ENCODE results near the gene ZNF160.
"Not testable (repeated sequence)": the region's sequence is repeated elsewhere in the genome, so short reads cannot be mapped to it uniquely, and the experiment has no call there.

ZNF160 gene

DNA sequence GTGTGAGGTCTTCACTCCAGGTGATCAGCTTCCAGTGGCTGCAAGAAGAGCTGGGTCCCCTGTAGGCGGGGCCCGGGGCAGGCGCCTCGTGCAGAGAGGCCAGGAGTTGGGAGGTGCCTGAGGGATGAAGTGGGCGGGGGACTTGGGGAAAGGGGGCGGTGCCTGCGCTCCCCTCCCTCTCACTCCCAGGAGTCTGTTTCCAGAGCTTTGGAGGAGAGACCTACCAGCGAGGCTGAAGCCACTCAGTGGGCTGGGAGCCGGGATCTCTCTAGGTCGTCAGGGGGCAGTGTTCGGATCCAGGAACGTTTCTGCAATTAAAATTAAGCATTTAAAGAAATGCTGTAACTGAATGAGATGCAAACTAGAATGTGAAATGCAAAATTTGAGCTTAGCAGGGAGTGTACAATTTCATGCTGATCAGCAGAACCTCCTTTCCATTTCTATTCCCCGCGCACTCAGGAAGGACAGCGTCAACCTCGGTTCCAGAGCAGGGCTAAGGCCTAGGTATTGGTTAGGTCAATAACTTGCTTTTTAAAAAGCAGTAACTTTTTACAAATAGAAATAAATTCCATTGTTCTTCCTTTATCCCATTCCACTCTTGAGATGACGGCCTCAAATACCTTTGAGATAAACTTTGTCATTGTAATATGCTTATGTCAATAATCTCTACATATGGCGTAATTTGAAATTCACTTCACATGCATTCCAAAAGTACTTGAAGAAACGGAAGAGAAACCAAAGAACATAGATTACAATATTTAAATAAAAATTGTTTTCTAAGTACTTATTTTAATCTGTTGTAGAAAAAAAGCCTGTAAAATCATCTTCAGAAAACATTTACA is 11.6 kb downstream of the ZNF160 start:
- DNase-seq, result no peak

- DNase-seq, result no peak
Measured at GRCh38 chr19:53088091-53088490, 15.1 kb downstream of the ZNF160 start.

GRCh38 chr19:53086949-53087348 is 16.3 kb downstream of the ZNF160 start:
- no peak for DNase-seq

GRCh38 chr19:53085496-53085895 is 17.7 kb downstream of the ZNF160 start:
- DNase-seq, result no peak

- DNase-seq, result no peak
Measured at GRCh38 chr19:53082929-53083328, 20.3 kb downstream of the ZNF160 start.

DNA sequence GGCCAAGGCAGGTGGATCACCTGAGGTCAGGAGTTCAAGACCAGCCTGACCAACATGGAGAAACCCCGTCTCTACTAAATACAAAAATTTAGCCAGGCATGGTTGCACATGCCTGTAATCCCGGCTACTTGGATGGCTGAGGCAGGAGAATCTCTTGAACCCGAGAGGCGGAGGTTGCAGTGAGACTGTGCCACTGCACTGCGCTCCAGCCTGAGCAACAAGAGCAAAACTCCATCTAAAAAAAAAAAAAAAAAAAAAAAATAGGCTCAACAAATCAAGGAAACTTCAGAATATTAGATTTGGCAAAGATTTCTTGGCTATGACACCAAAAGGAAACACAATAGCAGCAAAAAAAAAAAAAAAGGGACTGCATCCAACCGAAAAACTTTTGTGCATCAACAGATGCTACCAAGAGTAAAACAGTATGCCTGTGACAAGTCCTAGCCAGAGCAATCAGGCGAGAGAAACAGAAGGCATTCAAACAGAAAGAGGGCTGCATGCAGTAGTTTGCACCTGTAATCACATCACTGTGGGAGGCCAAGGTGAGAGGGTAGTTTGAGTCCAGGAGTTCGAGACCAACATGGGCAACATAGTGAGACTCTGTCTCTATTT is 23.8 kb downstream of the ZNF160 start:
- no peak for DNase-seq

GRCh38 chr19:53078668-53079067 is 24.6 kb downstream of the ZNF160 start:
- DNase-seq, result no peak

DNA sequence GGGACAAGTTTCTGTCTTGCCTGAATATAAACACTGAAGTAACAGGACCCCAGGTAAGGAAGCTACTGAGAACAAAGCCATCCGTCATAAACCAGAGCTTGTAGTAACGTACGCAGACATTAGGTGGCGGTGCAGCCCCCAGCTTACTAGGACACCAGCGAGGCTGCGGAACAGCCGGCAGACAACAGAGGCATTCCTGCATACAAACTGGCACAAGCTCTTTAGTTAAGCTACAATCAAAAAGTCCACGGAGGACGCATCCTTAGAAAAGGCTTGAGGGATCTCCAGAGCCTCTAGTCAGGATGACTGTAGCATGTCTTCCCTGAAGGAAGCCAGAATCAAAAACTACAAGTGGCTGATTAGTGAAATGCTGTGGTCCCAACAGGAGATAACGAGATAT is 26.2 kb downstream of the ZNF160 start:
- peak; percentile 2 for DNase-seq

DNA sequence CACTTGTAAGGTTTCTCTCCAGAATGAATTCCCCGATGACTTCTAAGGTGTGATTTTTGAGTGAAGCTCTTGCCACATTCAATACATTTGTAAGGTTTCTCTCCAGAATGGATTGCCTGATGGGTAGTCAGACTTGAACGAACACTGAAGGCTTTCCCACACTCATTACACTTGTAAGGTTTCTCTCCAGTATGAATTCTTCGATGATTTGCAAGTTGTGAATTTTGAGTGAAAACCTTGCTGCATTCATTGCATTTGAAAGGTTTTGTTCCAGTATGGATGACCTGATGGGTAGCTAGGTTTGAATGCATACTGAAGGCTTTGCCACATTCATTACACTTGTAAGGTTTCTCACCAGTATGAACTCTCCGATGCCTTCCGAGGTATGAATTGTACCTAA is 34.4 kb downstream of the ZNF160 start:
- DNase-seq, result no peak

DNA sequence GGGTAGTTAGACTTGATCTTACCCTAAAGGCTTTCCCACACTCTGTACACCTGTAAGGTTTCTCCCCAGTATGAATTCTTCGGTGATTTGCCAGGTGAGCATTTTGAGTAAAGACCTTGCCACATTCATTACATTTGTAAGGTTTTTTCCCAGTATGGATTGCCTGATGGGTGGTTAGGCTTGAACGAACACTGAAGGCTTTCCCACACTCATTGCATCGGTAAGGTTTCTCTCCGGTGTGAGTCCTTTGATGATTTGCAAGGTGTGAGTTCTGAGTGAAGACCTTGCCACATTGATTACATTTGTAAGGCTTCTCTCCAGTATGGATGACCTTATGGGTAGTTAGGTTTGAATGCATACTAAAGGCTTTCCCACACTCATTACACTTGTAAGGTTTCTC is 35.0 kb downstream of the ZNF160 start:
- no peak for DNase-seq

- no peak for DNase-seq
Measured at GRCh38 chr19:53057904-53058580, 45.2 kb downstream of the ZNF160 start.

DNA sequence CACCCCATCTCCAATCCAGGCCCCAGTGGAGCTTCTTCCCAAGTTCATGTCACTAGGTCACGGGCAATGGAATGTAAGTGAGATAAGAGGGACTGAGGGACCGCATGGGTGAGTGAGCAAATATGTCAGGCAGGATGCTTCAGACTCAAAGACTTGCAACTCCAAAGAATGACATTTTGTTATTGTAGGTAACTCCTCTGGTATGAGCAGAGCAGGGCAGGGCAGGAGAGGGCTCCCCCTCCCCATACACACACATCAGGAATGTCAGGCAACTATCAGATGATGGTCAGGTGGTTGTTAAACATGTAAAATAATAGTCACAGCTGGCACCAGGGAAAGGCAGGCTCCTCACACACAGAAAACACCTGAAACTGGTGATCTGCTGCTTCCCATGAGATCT is 48.1 kb downstream of the ZNF160 start:
- DNase-seq, result no peak

- no peak for DNase-seq
Measured at GRCh38 chr19:53047379-53047778, 55.8 kb downstream of the ZNF160 start.

DNA sequence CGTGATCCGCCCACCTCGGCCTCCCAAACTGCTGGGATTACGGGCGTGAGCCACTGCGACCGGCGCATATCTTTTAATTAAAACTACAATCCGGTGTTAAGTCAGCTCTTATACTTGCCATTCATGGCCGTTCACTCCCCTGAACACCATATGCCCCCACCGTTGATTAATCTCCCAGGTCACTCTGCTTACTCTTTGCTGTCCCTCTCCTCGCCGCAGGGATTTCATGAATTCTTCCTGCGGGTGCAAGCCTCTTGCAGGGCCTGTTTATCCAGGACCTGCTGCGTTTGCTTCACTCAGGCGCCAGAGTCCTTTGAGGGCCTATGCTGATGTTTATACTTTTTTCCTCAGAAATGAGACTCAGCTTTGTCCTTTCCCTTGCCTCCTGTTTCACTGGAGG is 57.7 kb downstream of the ZNF160 start:
- no peak for DNase-seq

DNA sequence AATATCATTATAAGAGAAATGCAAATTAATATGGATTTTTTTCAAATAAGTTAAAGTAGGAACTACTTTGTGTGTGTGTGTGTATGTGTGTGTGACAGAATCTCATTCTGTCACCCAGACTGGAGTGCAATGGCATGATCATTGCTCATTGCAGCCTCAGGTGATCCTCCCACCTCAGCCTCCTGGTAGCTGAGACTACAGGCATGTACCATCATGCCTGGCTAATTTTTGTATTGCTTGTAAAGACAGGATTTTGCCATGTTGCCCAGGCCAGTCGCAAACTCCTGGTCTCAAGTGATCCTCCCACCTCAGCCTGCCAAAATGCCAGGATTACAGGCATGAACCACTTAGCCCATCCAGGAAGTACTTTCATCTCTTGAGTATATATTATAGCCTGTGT is 61.9 kb downstream of the ZNF160 start:
- DNase-seq, result no peak

DNA sequence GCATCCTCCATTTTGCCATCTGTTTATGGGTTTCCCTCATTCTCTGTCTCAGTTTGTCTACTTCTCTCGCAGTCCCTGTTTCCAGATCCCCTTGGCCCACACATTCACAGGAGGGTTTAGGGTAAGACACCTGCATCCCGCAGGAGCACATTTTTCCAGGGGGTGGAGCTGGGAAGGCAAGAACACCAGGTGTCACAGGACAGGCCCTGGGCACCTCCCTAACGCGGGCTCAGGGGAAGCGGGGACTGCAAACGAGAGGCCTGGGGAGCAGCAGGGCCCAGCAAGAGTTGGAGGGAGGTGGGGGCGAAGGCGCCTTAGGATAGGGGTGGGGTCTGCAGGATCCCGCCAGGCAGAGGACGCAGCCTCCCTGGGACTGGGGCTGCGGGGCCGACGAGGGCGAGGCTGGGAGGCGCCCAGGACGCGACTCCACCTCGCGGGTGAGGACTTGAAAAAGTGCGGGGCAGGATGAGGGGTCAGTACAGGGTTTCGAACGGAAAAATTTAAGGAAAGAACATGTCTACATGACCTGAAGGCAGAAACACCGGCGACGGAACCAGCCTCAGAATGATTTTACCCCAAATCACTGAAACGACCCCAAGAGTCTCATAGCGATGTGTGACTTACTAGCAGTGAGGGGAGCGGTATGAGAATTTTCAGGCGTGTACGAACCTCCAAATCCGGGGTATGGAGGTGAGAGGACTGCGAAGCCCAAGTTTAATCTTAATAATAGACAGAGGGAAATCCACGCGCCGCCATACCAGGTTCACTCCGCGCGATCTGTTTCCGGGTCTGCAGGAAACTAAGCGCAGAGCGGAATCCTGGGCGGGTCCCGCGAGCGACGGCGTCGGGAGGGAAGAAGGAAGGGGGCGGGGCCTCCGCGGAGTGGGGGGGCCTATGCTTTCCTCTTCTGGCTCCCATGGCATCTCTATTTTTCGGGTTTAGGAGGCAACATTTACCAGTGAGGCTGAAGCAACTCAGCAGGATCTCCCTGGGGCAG is 65.8 kb downstream of the ZNF160 start:
- peak; percentile 1 for DNase-seq

DNA sequence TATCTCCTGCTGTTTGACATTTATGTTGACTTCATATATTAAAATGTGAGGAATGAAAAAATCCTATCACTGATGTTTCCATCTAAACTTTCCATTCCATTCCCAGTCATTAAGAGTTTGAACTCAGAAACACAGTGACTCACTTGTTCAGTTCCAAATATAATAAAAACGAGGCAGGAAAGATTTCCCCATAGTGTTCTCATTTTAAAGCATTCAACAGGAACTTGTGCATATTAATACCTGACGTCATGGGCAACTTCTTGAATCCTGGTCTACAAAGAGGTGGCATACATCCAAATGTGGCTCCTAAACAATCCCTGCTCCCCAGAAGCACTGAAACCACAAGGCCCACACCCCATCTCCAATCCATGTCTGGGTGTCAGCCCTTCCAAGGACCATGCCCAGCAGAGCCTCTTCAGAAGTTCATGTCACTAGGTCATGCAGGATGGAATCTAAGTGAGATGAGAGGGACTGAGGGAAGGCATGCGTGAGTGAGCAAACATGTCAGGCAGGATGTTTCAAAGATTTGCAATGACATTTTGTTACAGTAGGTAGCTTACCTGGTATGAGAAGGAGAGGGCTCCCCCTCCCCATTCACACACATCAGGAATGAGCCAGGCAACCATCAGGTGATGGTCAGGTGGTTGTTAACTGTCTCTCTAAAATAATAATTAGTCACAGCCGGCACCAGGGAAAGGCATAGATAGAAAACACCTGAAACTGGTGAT is 68.1 kb downstream of the ZNF160 start:
- no peak for DNase-seq

GRCh38 chr19:53034054-53034453 is 69.2 kb downstream of the ZNF160 start:
- DNase-seq, result no peak

DNA sequence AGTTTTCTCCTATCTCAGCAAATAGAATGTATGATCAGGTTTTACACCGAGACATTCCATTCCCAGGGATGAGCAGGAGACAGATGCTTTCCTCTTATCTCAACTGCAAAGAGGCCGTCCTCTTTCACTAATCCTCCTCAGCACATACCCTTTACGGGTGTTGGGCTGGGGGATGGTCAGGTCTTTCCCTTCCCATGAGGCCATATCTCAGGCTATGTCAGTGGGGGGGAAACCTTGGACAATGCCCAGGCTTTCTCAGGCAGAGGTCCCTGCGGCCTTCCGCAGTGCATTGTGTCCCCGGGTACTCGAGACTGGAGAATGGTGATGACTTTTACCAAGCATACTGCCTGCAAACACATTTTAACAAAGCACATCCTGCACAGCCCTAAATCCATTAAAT is 74.9 kb downstream of the ZNF160 start:
- not testable (repeated sequence) for DNase-seq

GRCh38 chr19:53019684-53020083 is 83.5 kb downstream of the ZNF160 start:
- DNase-seq, result no peak

Measured in effector CD8-positive, alpha-beta T cell (primary cell).